RWPE1 (cell line): ENCODE data around the gene ACAT1.
"Not testable (repeated sequence)": the region's sequence is repeated elsewhere in the genome, so short reads cannot be mapped to it uniquely, and the experiment has no call there.

ENCODE experiments used
- CTCF ChIA-PET: fragments of 350-600 bp; sonication (Branson Sonifier 250); formaldehyde crosslinking; extraction: SDS; loops from one replicate; lab custom pipeline; 2021; lab: Yijun Ruan, JAX
- POLR2A ChIA-PET: fragments of 400-600 bp; formaldehyde crosslinking; extraction: SDS; loops from one replicate; lab custom pipeline; 2020; ENCODE audit warnings: antibody characterized with exemption; ENCODE audit not compliant: low non-redundant PET; lab: Yijun Ruan, JAX
- DNase-seq: peaks from one replicate; pipeline ENCODE4 v3.0.0; 2012; ENCODE audit warnings: low spot score
- H3K27ac ChIP-seq: fragments of 450-650 bp; 2 replicates; pipeline ENCODE4 v1.5.1; 2017
- TF ChIP-seq, protein P1 (sequence below): fragments of 450-650 bp; conservative IDR thresholded peaks from 2 replicates; pipeline ENCODE4 v1.5.1; 2017; ENCODE audit warnings: low read depth, mild to moderate bottlenecking

ACAT1 gene

DNA sequence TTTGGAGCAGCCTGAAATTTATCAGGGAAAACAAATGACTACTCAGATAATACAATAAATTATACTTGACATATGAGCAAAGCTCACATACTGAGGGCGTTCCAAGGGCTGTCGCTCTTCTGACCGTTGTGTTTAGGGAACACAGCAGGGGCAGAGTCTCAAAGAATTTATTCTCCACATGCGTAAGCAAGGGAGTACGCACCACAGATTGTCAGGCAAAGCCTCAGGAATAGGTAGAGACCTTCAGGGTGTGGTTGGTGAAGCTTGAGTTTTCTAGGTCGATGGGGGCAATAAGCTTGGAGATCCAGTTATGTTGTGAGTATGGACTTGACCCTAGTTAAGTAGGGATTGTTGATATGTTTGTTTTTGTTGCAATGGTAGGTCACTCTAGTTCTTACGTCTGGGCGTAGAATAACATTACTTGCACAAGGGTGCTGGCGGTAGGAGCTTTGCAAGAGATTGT, 830 bp downstream of the ACAT1 start:
- ChIA-PET POLR2A (no interaction called here), CTCF (interaction anchor here (0.7 kb wide), 1 partner anchor 113 kb away, joined by 3 read pairs; the partner anchor contains the start of gene CUL5)
- DNase-seq = no peak
- TF ChIP-seq, protein P1, sequence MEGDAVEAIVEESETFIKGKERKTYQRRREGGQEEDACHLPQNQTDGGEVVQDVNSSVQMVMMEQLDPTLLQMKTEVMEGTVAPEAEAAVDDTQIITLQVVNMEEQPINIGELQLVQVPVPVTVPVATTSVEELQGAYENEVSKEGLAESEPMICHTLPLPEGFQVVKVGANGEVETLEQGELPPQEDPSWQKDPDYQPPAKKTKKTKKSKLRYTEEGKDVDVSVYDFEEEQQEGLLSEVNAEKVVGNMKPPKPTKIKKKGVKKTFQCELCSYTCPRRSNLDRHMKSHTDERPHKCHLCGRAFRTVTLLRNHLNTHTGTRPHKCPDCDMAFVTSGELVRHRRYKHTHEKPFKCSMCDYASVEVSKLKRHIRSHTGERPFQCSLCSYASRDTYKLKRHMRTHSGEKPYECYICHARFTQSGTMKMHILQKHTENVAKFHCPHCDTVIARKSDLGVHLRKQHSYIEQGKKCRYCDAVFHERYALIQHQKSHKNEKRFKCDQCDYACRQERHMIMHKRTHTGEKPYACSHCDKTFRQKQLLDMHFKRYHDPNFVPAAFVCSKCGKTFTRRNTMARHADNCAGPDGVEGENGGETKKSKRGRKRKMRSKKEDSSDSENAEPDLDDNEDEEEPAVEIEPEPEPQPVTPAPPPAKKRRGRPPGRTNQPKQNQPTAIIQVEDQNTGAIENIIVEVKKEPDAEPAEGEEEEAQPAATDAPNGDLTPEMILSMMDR = no peak
- peak overlapping the region; percentile 87 for H3K27ac ChIP-seq

DNA sequence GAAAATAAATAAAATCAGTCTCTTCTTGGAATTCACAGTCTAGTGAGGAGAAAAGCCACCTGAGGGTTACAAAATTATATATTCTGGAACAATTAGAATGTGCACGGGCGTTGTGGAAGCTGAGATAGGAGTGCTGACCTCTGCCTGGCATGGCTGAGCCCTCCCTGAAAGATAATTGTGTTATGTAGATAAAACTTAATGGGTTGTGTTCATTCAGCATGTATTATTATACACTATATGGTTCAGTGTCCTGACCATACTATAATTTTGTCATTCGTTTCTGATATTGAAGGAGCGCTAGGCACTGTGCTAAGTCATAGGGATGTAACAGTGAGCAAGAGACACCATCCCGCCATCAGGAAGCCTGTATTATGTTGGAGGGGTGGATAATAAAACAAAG, 3.7 kb downstream of the ACAT1 start:
- TF ChIP-seq, protein P1 = no peak
- ChIA-PET CTCF (no interaction called here), POLR2A (no interaction called here)
- no peak for DNase-seq
- no peak overlapping the region for H3K27ac ChIP-seq

GRCh38 chr11:108128772-108129171, 7.4 kb downstream of the ACAT1 start:
- DNase-seq = no peak
- ChIA-PET CTCF (no interaction called here), POLR2A (no interaction called here)
- H3K27ac ChIP-seq = no peak overlapping the region
- TF ChIP-seq, protein P1 = no peak

DNA sequence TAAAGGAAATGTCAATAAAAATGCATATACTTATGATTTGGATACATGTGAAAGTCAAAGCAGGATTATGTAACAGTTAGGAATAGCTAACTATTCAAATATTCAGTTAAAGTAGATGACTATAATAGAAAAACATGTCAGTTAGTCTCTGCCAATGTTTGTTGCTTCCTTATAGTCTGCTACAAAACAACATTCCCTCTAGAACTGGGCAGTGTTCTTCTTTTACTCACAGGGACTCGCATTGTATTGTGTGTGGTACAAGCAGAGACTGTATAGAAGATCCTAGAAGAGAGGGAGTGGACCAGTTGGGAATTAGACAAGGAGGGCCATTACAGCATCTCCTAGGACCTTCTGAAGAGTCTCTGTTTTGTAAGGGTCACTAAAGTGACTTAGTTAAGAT, 10.6 kb downstream of the ACAT1 start:
- CTCF ChIA-PET = interaction anchor here (0.5 to 0.6 kb wide), 2 partner anchors 1425 to 1996 kb away, joined by 3 to 4 read pairs; no protein-coding TSS in a partner anchor
- DNase-seq = no peak

DNA sequence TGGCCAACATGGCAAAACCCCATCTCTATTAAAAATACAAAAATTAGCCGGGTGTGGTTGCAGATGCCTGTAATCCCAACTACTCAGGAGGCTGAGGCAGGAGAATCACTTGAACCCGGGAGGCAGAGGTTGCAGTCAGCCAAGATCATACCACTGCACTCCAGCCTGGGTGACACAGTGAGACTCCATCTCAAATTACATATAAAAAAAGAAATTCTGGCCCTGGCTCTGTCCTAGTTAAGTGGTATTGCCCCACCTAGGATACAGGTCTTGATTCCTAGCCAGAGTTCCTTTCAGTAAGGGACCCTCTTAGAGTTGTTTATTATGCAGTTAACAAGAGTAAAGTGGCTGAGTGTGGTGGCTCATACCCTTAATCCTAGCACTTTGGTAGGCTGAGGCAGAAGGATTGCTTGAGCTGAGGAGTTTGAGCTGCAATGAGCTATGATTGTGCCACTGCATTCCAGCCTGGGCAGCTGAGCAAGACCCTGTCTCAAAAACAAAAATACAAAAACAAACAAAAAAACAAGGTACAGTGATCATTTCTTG, 11.7 kb downstream of the ACAT1 start:
- POLR2A ChIA-PET, H3K27ac ChIP-seq, DNase-seq, CTCF ChIA-PET: not testable (repeated sequence)

More for the DNA sequence above, 10.6 kb downstream of the ACAT1 start:
- H3K27ac ChIP-seq = no peak overlapping the region
- TF ChIP-seq, protein P1 = no peak
- POLR2A ChIA-PET = no interaction called here

- H3K27ac ChIP-seq = 0 out of 2 replicates have a peak overlapping the region, but pooled peaks have one; percentile 28
- POLR2A ChIA-PET = no interaction called here
- CTCF ChIA-PET = interaction anchor here (0.6 to 0.7 kb wide), 2 partner anchors 18 to 1956 kb away, joined by 3 to 5 read pairs; no protein-coding TSS in a partner anchor
- DNase-seq = no peak
- TF ChIP-seq, protein P1 = peak; percentile 23
Measured at GRCh38 chr11:108135845-108136544, 14.6 kb downstream of the ACAT1 start.

- CTCF ChIA-PET = interaction anchor here (0.7 kb wide), 1 partner anchor 26 kb away, joined by 3 read pairs; no protein-coding TSS in a partner anchor
- DNase-seq = no peak
- no peak overlapping the region for H3K27ac ChIP-seq
- TF ChIP-seq, protein P1 = no peak
- POLR2A ChIA-PET = no interaction called here
Measured at GRCh38 chr11:108137212-108137611, 15.8 kb downstream of the ACAT1 start.
